H1 (cell line): Measurements from ENCODE around the gene TBR1. TPM values are rescaled to one million over a fixed set of nuclear protein-coding genes. Genes with fewer than 3 reads are reported as not detected.

Experiments used
- CTCF ChIA-PET: fragments of 300-600 bp; sonication (Branson Sonifier 250); formaldehyde crosslinking; loops from one replicate; lab custom pipeline; 2021; ENCODE audit not compliant: partially characterized antibody; lab: Charles Lee
- POLR2A ChIA-PET: fragments of 300-600 bp; sonication (Branson Sonifier 250); formaldehyde crosslinking; loops from one replicate; lab custom pipeline; 2021; ENCODE audit warnings: inconsistent platforms; ENCODE audit not compliant: partially characterized antibody; lab: Charles Lee
- DNase-seq, 2 experiments: peaks; one replicate each; pipeline versions ENCODE4 v3.0.0 to v3.0.0-alpha.2; 2010 to 2022; ENCODE audit warnings: low spot score in 2 of 2, low read depth in 1 of 2, mixed read lengths in 1 of 2
- FAIRE-seq: peaks from 2 replicates; lab custom pipeline; 2011; peaks lifted over from hg19 to GRCh38; lab: Jason Lieb, UNC
- H2AFZ ChIP-seq: 2 replicates; pipeline ENCODE4 v1.8.1; 2012; ENCODE audit warnings: low read length, inconsistent platforms
- H2AK5ac ChIP-seq: 2 replicates; pipeline ENCODE4 v1.6.1; 2013; ENCODE audit warnings: low read depth, low read length
- H2BK120ac ChIP-seq: replicated peaks from 2 replicates; pipeline ENCODE3; 2013; ENCODE audit warnings: low read depth, low read length, inconsistent platforms
- H2BK12ac ChIP-seq: 2 replicates; pipeline ENCODE4 v1.6.1; 2013; ENCODE audit warnings: low read depth, low read length
- H2BK15ac ChIP-seq: 2 replicates; pipeline ENCODE4 v1.6.1; 2013; ENCODE audit warnings: low read length
- H2BK20ac ChIP-seq: 2 replicates; pipeline ENCODE4 v1.6.1; 2013; ENCODE audit warnings: low read length
- H2BK5ac ChIP-seq: 2 replicates; pipeline ENCODE4 v1.6.1; 2013; ENCODE audit warnings: low read depth, low read length
- H3K14ac ChIP-seq: 2 replicates; pipeline ENCODE4 v1.6.1; 2013; ENCODE audit warnings: inconsistent platforms; ENCODE audit not compliant: insufficient read length
- H3K18ac ChIP-seq: 2 replicates; pipeline ENCODE4 v1.6.1; 2013; ENCODE audit warnings: low read length; ENCODE audit errors: extremely low read depth
- H3K23ac ChIP-seq: 2 replicates; pipeline ENCODE4 v1.6.1; 2013; ENCODE audit warnings: inconsistent platforms; ENCODE audit not compliant: insufficient read length
- H3K23me2 ChIP-seq: 2 replicates; pipeline ENCODE4 v1.6.1; 2013; ENCODE audit warnings: low read depth, low read length
- H3K27ac ChIP-seq: 2 replicates; pipeline ENCODE4 v1.6.1; 2011; ENCODE audit warnings: low read depth, low read length, inconsistent platforms
- H3K27me3 ChIP-seq, 4 experiments: replicated peaks in 1 of 4; 1 replicate in 1 of 4; 2 replicates in 3 of 4; pipeline versions ENCODE4 v1.6.1 to v1.8.1; 2011 to 2013; ENCODE audit warnings: low read length in 3 of 4, mild to moderate bottlenecking in 3 of 4, inconsistent platforms in 2 of 4, mixed read lengths in 2 of 4, moderate library complexity in 1 of 4; ENCODE audit not compliant: control insufficient read depth in 3 of 4, insufficient read depth in 3 of 4; ENCODE audit errors: extremely low read depth in 1 of 4
- H3K36me3 ChIP-seq, 4 experiments: 2 replicates each; pipeline versions ENCODE4 v1.6.1 to v1.8.1; 2011 to 2013; ENCODE audit warnings: mild to moderate bottlenecking in 4 of 4, low read length in 3 of 4, moderate library complexity in 2 of 4, control low read depth in 1 of 4, inconsistent platforms in 1 of 4; ENCODE audit not compliant: insufficient read depth in 4 of 4, control insufficient read depth in 2 of 4
- H3K4ac ChIP-seq: replicated peaks from 2 replicates; pipeline ENCODE3; 2013; ENCODE audit warnings: low read length, low read depth, mixed read lengths, inconsistent platforms; ENCODE audit not compliant: insufficient read length
- H3K4me1 ChIP-seq, 4 experiments: replicated peaks in 1 of 4; 1 replicate in 1 of 4; 2 replicates in 3 of 4; pipeline versions ENCODE4 v1.6.1 to v1.8.1; 2011 to 2013; ENCODE audit warnings: low read length in 3 of 4, inconsistent platforms in 2 of 4, mixed read lengths in 1 of 4; ENCODE audit not compliant: insufficient read depth in 4 of 4, control insufficient read depth in 3 of 4
- H3K4me2 ChIP-seq, 2 experiments: 2 replicates each; pipeline versions ENCODE4 v1.6.1 to v1.8.1; 2011 to 2013; ENCODE audit warnings: low read depth in 2 of 2, low read length in 2 of 2, control low read depth in 1 of 2, inconsistent platforms in 1 of 2, mild to moderate bottlenecking in 1 of 2; ENCODE audit not compliant: insufficient read depth in 1 of 2
- H3K4me3 ChIP-seq, 4 experiments: fragments of 200-600, 300-600 bp in 1 of 4; sonication (generic), shearing (Covaris generic), sonication (Bioruptor Twin) in 1 of 4; 2 replicates each; pipeline versions ENCODE4 v1.5.1 to v1.8.1; 2011 to 2016; ENCODE audit warnings: low read length in 4 of 4, low read depth in 3 of 4, control low read depth in 2 of 4, inconsistent platforms in 2 of 4, mild to moderate bottlenecking in 2 of 4, mixed read lengths in 1 of 4, moderate library complexity in 1 of 4; ENCODE audit not compliant: insufficient read depth in 2 of 4; ENCODE audit errors: extremely low read depth in 1 of 4
- H3K56ac ChIP-seq: replicated peaks from 2 replicates; pipeline ENCODE3; 2013; ENCODE audit warnings: low read depth, mild to moderate bottlenecking, mixed read lengths, low read length, inconsistent platforms; ENCODE audit not compliant: insufficient read length
- H3K79me1 ChIP-seq: 2 replicates; pipeline ENCODE4 v1.6.1; 2013; ENCODE audit warnings: low read depth, low read length, control low read depth
- H3K79me2 ChIP-seq, 2 experiments: 2 replicates each; pipeline versions ENCODE4 v1.6.1 to v1.8.1; 2012 to 2013; ENCODE audit warnings: low read length in 2 of 2, mild to moderate bottlenecking in 2 of 2, inconsistent platforms in 1 of 2; ENCODE audit not compliant: insufficient read depth in 2 of 2, control insufficient read depth in 1 of 2
- H3K9ac ChIP-seq, 4 experiments: replicated peaks in 1 of 4; 1 replicate in 1 of 4; 2 replicates in 3 of 4; pipeline versions ENCODE4 v1.6.1 to v1.8.1; 2011 to 2013; ENCODE audit warnings: low read depth in 3 of 4, low read length in 3 of 4, control low read depth in 2 of 4, mild to moderate bottlenecking in 2 of 4, moderate library complexity in 2 of 4, inconsistent platforms in 1 of 4; ENCODE audit errors: extremely low read depth in 1 of 4
- H3K9me3 ChIP-seq, 2 experiments: 2 replicates each; pipeline versions ENCODE4 v1.6.1 to v1.8.1; 2012 to 2013; ENCODE audit warnings: mild to moderate bottlenecking in 2 of 2, moderate library complexity in 2 of 2, control low read depth in 1 of 2, inconsistent platforms in 1 of 2, low read depth in 1 of 2, low read length in 1 of 2, mixed read lengths in 1 of 2; ENCODE audit not compliant: insufficient read depth in 2 of 2
- H4K20me1 ChIP-seq, 2 experiments: replicated peaks in 1 of 2; 2 replicates each; pipeline versions ENCODE3 to v1.8.1; 2011 to 2013; ENCODE audit warnings: inconsistent platforms in 2 of 2, low read length in 2 of 2, mild to moderate bottlenecking in 1 of 2; ENCODE audit not compliant: insufficient read depth in 2 of 2, control insufficient read depth in 1 of 2
- H4K5ac ChIP-seq: 2 replicates; pipeline ENCODE4 v1.6.1; 2013; ENCODE audit warnings: low read length, low read depth, mixed read lengths, inconsistent platforms; ENCODE audit not compliant: insufficient read length
- H4K8ac ChIP-seq: 2 replicates; pipeline ENCODE4 v1.8.0; 2013; ENCODE audit warnings: mild to moderate bottlenecking, moderate library complexity, low read length, inconsistent platforms; ENCODE audit not compliant: insufficient read depth; ENCODE audit errors: extremely low read depth
- H4K91ac ChIP-seq: replicated peaks from 2 replicates; pipeline ENCODE3; 2013; ENCODE audit warnings: low read length, mixed read lengths, inconsistent platforms; ENCODE audit not compliant: insufficient read length
- BACH1 ChIP-seq: IDR thresholded peaks from 2 replicates; pipeline ENCODE4 v1.6.1; 2012; ENCODE audit warnings: low read length, improper control_type of control experiment
- POLR2AphosphoS5 ChIP-seq: IDR thresholded peaks from 2 replicates; pipeline ENCODE4 v1.6.1; 2011; ENCODE audit warnings: low read depth, low read length
- RBBP5 ChIP-seq: IDR thresholded peaks from 2 replicates; pipeline ENCODE4 v1.7.1; 2012; ENCODE audit warnings: low read depth, mild to moderate bottlenecking, inconsistent platforms, low read length, moderate library complexity, borderline replicate concordance
- WGBS, 2 experiments: shearing (Covaris generic) in 1 of 2; methylation state at CpG; one replicate each; pipeline versions ENCODE4 v1.1.6 to v1.1.7; 2013 to 2015; ENCODE audit warnings: low lambda C conversion rate in 2 of 2, mixed read lengths in 2 of 2, inconsistent platforms in 1 of 2, low coverage in 1 of 2, missing lambda C conversion rate in 1 of 2; ENCODE audit not compliant: insufficient replicate concordance in 2 of 2, insufficient coverage in 1 of 2, insufficient read length in 1 of 2; ENCODE audit errors: extremely low coverage in 1 of 2, missing lambda C conversion rate in 1 of 2; 5-methylcytosine and 5-hydroxymethylcytosine counted together
- polyA plus RNA-seq, 7 experiments: library from polyadenylated mRNA; depleted of rRNA in 3 of 7; stranded (reverse) in 5 of 7; unstranded in 2 of 7; fragments of >200 nt in 5 of 7; fragments of 200-250 nt in 2 of 7; gene quantifications; 1 replicate in 5 of 7; 2 replicates in 1 of 7; 4 replicates in 1 of 7; pipeline versions ENCODE4 v1.2.1 to v1.2.3, GENCODE V29; 2011 to 2013; ENCODE audit warnings: missing spikeins in 2 of 7, mixed read lengths in 2 of 7
- total RNA-seq: library from RNA; stranded (reverse); fragmentation: NEBNext Ultra II Directional; extraction: Animal tissue kit (Norgen Biotek cat#: 25700); gene quantifications from 2 replicates; pipeline ENCODE4 v1.2.1, GENCODE V29; 2021
- TF ChIP-seq, protein P1 (sequence below): IDR thresholded peaks from 2 replicates; pipeline ENCODE4 v1.6.1; 2011; ENCODE audit warnings: low read length, improper control_type of control experiment

The TBR1 gene
- total and polyA plus RNA-seq, 2 of the 8 experiments (the other 6 are each of a cell fraction or from before 2014, with no cell fraction given) = not detected

DNA sequence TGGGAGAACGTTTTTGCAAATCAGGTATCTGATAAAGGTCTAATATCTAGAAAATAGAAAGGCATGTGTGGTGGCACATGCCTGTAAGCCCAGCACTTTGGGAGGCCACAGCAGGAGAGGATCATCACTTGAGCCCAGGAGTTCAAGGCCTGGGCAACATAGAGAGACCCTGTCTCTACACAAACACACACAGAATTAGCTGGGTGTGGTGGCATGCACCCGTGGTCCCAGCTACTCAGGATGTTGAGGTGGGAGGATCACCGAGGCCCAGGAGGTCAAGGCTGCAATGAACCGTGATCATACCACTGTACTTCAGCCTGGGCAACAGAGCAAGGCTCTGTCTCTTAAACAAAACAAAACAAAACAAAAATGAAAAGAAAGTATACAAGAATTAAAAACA, 13.8 kb upstream of the TBR1 start:
- no peak overlapping the region for H2AFZ ChIP-seq
- ChIA-PET POLR2A (interaction anchor here (1.7 kb wide), 1 partner anchor 11 kb away, joined by 6 read pairs; no protein-coding TSS in a partner anchor), CTCF (interaction anchor here (1.2 kb wide), 1 partner anchor 13 kb away, joined by 3 read pairs; no protein-coding TSS in a partner anchor)
- H3K4ac ChIP-seq = no peak overlapping the region
- H3K4me3 ChIP-seq = no peak overlapping the region
- no peak overlapping the region for H2AK5ac ChIP-seq
- no peak overlapping the region for H4K5ac ChIP-seq
- no peaks in the 10 kb centered on the region for H3K9me3 ChIP-seq
- no peaks in the 10 kb centered on the region for H3K4me1 ChIP-seq
- peaks cover 0 to 10% (median 3%) of the 10 kb centered on the region in 4 experiments; a peak in 4 of 8 replicates for H3K36me3 ChIP-seq
- no peak overlapping the region for H2BK20ac ChIP-seq
- no peak overlapping the region for H2BK5ac ChIP-seq
- no peak overlapping the region for H4K91ac ChIP-seq
- H3K56ac ChIP-seq = no peak overlapping the region
- no peak overlapping the region for H3K23ac ChIP-seq
- H3K27me3 ChIP-seq = peaks cover 0 to 1% (median 0%) of the 10 kb centered on the region in 4 experiments; a peak in 1 of 7 replicates
- no peak overlapping the region for H3K18ac ChIP-seq
- no peaks in the 10 kb centered on the region for H3K79me1 ChIP-seq
- no peaks in the 10 kb centered on the region for H3K23me2 ChIP-seq
- WGBS, 2 experiments = 97% methylated on average over 4 of the region's 4 CpGs; no CpG with 5 or more reads in 1 of the 2 experiments
- FAIRE-seq (no peak), DNase-seq (no peak)
- no peak overlapping the region for H2BK120ac ChIP-seq
- no peak overlapping the region for H4K8ac ChIP-seq
- H2BK12ac ChIP-seq = no peak overlapping the region
- H3K27ac ChIP-seq = no peak overlapping the region
- H3K14ac ChIP-seq = no peak overlapping the region
- TF ChIP-seq, protein P1, sequence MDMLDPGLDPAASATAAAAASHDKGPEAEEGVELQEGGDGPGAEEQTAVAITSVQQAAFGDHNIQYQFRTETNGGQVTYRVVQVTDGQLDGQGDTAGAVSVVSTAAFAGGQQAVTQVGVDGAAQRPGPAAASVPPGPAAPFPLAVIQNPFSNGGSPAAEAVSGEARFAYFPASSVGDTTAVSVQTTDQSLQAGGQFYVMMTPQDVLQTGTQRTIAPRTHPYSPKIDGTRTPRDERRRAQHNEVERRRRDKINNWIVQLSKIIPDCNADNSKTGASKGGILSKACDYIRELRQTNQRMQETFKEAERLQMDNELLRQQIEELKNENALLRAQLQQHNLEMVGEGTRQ = no peak
- TF ChIP-seq BACH1 = no peak
- TF ChIP-seq RBBP5 = no peak
- TF ChIP-seq POLR2AphosphoS5 = no peak
- no peaks in the 10 kb centered on the region for H4K20me1 ChIP-seq
- no peak overlapping the region for H3K9ac ChIP-seq
- H3K79me2 ChIP-seq = no peaks in the 10 kb centered on the region
- no peak overlapping the region for H2BK15ac ChIP-seq
- no peak overlapping the region for H3K4me2 ChIP-seq
